H9 (cell line): ENCODE data around the gene SIGLEC11. TPM values are rescaled to one million over a fixed set of nuclear protein-coding genes. Genes with fewer than 3 reads are reported as not detected.

Experiments used
- DNase-seq: peaks from one replicate; pipeline ENCODE4 v3.0.0-alpha.2; 2017
- H2AFZ ChIP-seq: one replicate; pipeline ENCODE4 v1.6.1; 2013; ENCODE audit warnings: mild to moderate bottlenecking, low read length, control low read depth, moderate library complexity
- H2AK5ac ChIP-seq: 2 replicates; pipeline ENCODE4 v1.6.1; 2013; ENCODE audit warnings: low read length, control low read depth, mixed read lengths; ENCODE audit not compliant: insufficient read length
- H2BK120ac ChIP-seq: one replicate; pipeline ENCODE4 v1.6.1; 2013; ENCODE audit warnings: low read depth, mild to moderate bottlenecking, low read length, control low read depth, inconsistent platforms; ENCODE audit not compliant: poor library complexity, severe bottlenecking
- H2BK12ac ChIP-seq: 2 replicates; pipeline ENCODE4 v1.6.1; 2013; ENCODE audit warnings: low read length, control low read depth, mixed read lengths, low read depth; ENCODE audit not compliant: insufficient read length
- H2BK15ac ChIP-seq: 2 replicates; pipeline ENCODE4 v1.6.1; 2013; ENCODE audit warnings: low read depth, low read length, control low read depth
- H2BK20ac ChIP-seq: one replicate; pipeline ENCODE4 v1.6.1; 2013; ENCODE audit warnings: low read depth, mild to moderate bottlenecking, low read length, control low read depth, inconsistent platforms; ENCODE audit not compliant: poor library complexity, severe bottlenecking
- H2BK5ac ChIP-seq: 2 replicates; pipeline ENCODE4 v1.6.1; 2013; ENCODE audit warnings: low read length, control low read depth, mixed read lengths; ENCODE audit not compliant: insufficient read length
- H3K14ac ChIP-seq: 2 replicates; pipeline ENCODE4 v1.6.1; 2013; ENCODE audit warnings: low read length, control low read depth; ENCODE audit not compliant: insufficient read depth
- H3K18ac ChIP-seq: 2 replicates; pipeline ENCODE4 v1.6.1; 2013; ENCODE audit warnings: low read depth, mild to moderate bottlenecking, mixed read lengths, low read length, control low read depth; ENCODE audit not compliant: insufficient read length
- H3K23ac ChIP-seq: 2 replicates; pipeline ENCODE4 v1.6.1; 2013; ENCODE audit warnings: low read length, control low read depth, mixed read lengths, low read depth; ENCODE audit not compliant: insufficient read length
- H3K23me2 ChIP-seq: 2 replicates; pipeline ENCODE4 v1.6.1; 2013; ENCODE audit warnings: low read depth, mild to moderate bottlenecking, mixed read lengths, low read length, control low read depth; ENCODE audit not compliant: insufficient read length, poor library complexity, severe bottlenecking
- H3K27ac ChIP-seq: 2 replicates; pipeline ENCODE4 v1.5.1; 2013; ENCODE audit warnings: low read length, control low read depth, mixed read lengths, low read depth; ENCODE audit not compliant: insufficient read length
- H3K27me3 ChIP-seq: 2 replicates; pipeline ENCODE4 v1.6.1; 2013; ENCODE audit warnings: low read length, control low read depth, inconsistent platforms; ENCODE audit not compliant: insufficient read depth
- H3K4ac ChIP-seq: 2 replicates; pipeline ENCODE4 v1.6.1; 2013; ENCODE audit warnings: low read depth, mild to moderate bottlenecking, control low read depth, inconsistent platforms, low read length, moderate library complexity
- H3K4me1 ChIP-seq: 2 replicates; pipeline ENCODE4 v1.6.1; 2013; ENCODE audit warnings: low read length, control low read depth, inconsistent platforms; ENCODE audit not compliant: insufficient read depth
- H3K4me2 ChIP-seq: 2 replicates; pipeline ENCODE4 v1.6.1; 2013; ENCODE audit warnings: low read length, control low read depth, mixed read lengths; ENCODE audit not compliant: insufficient read length, insufficient read depth
- H3K56ac ChIP-seq: 2 replicates; pipeline ENCODE4 v1.6.1; 2013; ENCODE audit warnings: low read depth, mild to moderate bottlenecking, mixed read lengths, low read length, control low read depth; ENCODE audit not compliant: insufficient read length
- H3K79me1 ChIP-seq: 2 replicates; pipeline ENCODE4 v1.6.1; 2013; ENCODE audit warnings: low read depth, mild to moderate bottlenecking, moderate library complexity, low read length, control low read depth, inconsistent platforms; ENCODE audit not compliant: insufficient read depth, poor library complexity, severe bottlenecking
- H3K79me2 ChIP-seq: 2 replicates; pipeline ENCODE4 v1.6.1; 2013; ENCODE audit warnings: low read length, control low read depth, inconsistent platforms; ENCODE audit not compliant: insufficient read depth
- H3K9ac ChIP-seq: 2 replicates; pipeline ENCODE4 v1.6.1; 2013; ENCODE audit warnings: low read length, control low read depth, mixed read lengths; ENCODE audit not compliant: insufficient read length; ENCODE audit errors: extremely low read depth
- H3K9me3 ChIP-seq: one replicate; pipeline ENCODE4 v1.6.1; 2013; ENCODE audit warnings: low read depth, low read length, inconsistent platforms; ENCODE audit not compliant: control insufficient read depth
- H3T11ph ChIP-seq: one replicate; pipeline ENCODE4 v1.6.1; 2013; ENCODE audit warnings: mild to moderate bottlenecking, low read length, control low read depth, inconsistent platforms
- H4K20me1 ChIP-seq: one replicate; pipeline ENCODE4 v1.6.1; 2013; ENCODE audit not compliant: control insufficient read depth, insufficient read length, insufficient read depth
- H4K5ac ChIP-seq: 2 replicates; pipeline ENCODE4 v1.6.1; 2013; ENCODE audit warnings: low read depth, mild to moderate bottlenecking, mixed read lengths, low read length, control low read depth; ENCODE audit not compliant: insufficient read length
- H4K8ac ChIP-seq: replicated peaks from 2 replicates; pipeline ENCODE4 v1.6.1; 2013; ENCODE audit warnings: low read length, control low read depth, mixed read lengths, low read depth; ENCODE audit not compliant: insufficient read length
- H4K91ac ChIP-seq: 2 replicates; pipeline ENCODE4 v1.6.1; 2013; ENCODE audit warnings: low read depth, mild to moderate bottlenecking, moderate library complexity, mixed read lengths, low read length, control low read depth; ENCODE audit not compliant: insufficient read length
- H3K27ac Mint-ChIP-seq, 3 experiments: 2 replicates in 2 of 3; 3 replicates in 1 of 3; pipeline ENCODE4 v1.8.0; 2020 to 2021; ENCODE audit warnings: mixed read lengths in 3 of 3, mild to moderate bottlenecking in 1 of 3, moderate library complexity in 1 of 3
- H3K27me3 Mint-ChIP-seq: 2 replicates; pipeline ENCODE4 v1.8.0; 2021; ENCODE audit warnings: low read depth, mild to moderate bottlenecking, moderate library complexity, mixed read lengths
- H3K36me3 Mint-ChIP-seq, 3 experiments: 2 replicates in 2 of 3; 3 replicates in 1 of 3; pipeline ENCODE4 v1.8.0; 2020 to 2021; ENCODE audit warnings: low read depth in 3 of 3, mixed read lengths in 3 of 3; ENCODE audit not compliant: insufficient read depth in 1 of 3
- H3K4me1 Mint-ChIP-seq, 2 experiments: 2 replicates each; pipeline ENCODE4 v1.8.0; 2020; ENCODE audit warnings: mixed read lengths in 2 of 2
- H3K4me3 Mint-ChIP-seq, 2 experiments: 2 replicates in 1 of 2; 3 replicates in 1 of 2; pipeline ENCODE4 v1.8.0; 2020 to 2021; ENCODE audit warnings: mild to moderate bottlenecking in 2 of 2, mixed read lengths in 2 of 2, moderate library complexity in 1 of 2
- H3K9me3 Mint-ChIP-seq, 2 experiments: 2 replicates in 1 of 2; 3 replicates in 1 of 2; pipeline ENCODE4 v1.8.0; 2020; ENCODE audit warnings: mild to moderate bottlenecking in 2 of 2, mixed read lengths in 2 of 2, moderate library complexity in 1 of 2
- CTCF ChIP-seq: fragments of 200-600 bp; sonication (generic); conservative IDR thresholded peaks from 3 replicates; pipeline ENCODE4 v1.8.0; 2021; ENCODE audit warnings: antibody characterized with exemption, mild to moderate bottlenecking
- WGBS: extraction: QIAGEN DNeasy Blood & Tissue Kit; methylation state at CpG from one replicate; pipeline ENCODE4 v1.1.7; 2013; ENCODE audit warnings: missing lambda C conversion rate, low lambda C conversion rate, mixed read lengths; ENCODE audit not compliant: insufficient read length; ENCODE audit errors: extremely low coverage; 5-methylcytosine and 5-hydroxymethylcytosine counted together
- total RNA-seq: library from RNA; stranded (reverse); gene quantifications from 2 replicates; pipeline ENCODE4 v1.2.1, GENCODE V29; 2021

SIGLEC11 gene
- total RNA-seq, 1 experiment from 2014 or later = not detected

GRCh38 chr19:49949742-49950589 is 11.0 kb downstream of the SIGLEC11 start:
- no peak overlapping the region for H4K91ac ChIP-seq
- no peak overlapping the region for H3K27ac ChIP-seq
- DNase-seq = no peak
- H3K56ac ChIP-seq = no peak overlapping the region
- no peaks in the 10 kb centered on the region; a peak in 1 of 7 replicates for H3K36me3 Mint-ChIP-seq
- no peak overlapping the region for H2BK20ac ChIP-seq
- no peaks in the 10 kb centered on the region for H4K20me1 ChIP-seq
- WGBS = no CpG with 5 or more reads among the region's 11 CpGs
- H2BK15ac ChIP-seq = no peak overlapping the region
- H3K27ac Mint-ChIP-seq = no peak overlapping the region
- H3K9ac ChIP-seq = no peak overlapping the region
- H2BK5ac ChIP-seq = no peak overlapping the region
- H3K27me3 Mint-ChIP-seq = peaks cover 12% of the 10 kb centered on the region
- no peaks in the 10 kb centered on the region; a peak in 3 of 5 replicates for H3K9me3 Mint-ChIP-seq
- no peak overlapping the region for H3K18ac ChIP-seq
- H3K4me1 Mint-ChIP-seq = peaks cover 15 to 20% of the 10 kb centered on the region in 2 experiments
- no peak overlapping the region for H4K8ac ChIP-seq
- H3K79me1 ChIP-seq = no peaks in the 10 kb centered on the region
- H3K23ac ChIP-seq = no peak overlapping the region
- no peaks in the 10 kb centered on the region for H3K27me3 ChIP-seq
- H3K9me3 ChIP-seq = no peaks in the 10 kb centered on the region
- H3T11ph ChIP-seq = no peak overlapping the region
- H2AK5ac ChIP-seq = no peak overlapping the region
- no peak for TF ChIP-seq CTCF
- H2AFZ ChIP-seq = no peak overlapping the region
- H3K4me3 Mint-ChIP-seq = no peak overlapping the region
- no peaks in the 10 kb centered on the region for H3K79me2 ChIP-seq
- 0 out of 2 replicates have a peak, but pooled peaks cover 3% of the 10 kb centered on the region for H3K4me1 ChIP-seq
- H2BK12ac ChIP-seq = no peak overlapping the region
- no peak overlapping the region for H3K4me2 ChIP-seq
- H3K14ac ChIP-seq = no peak overlapping the region
- no peak overlapping the region for H4K5ac ChIP-seq
- H3K4ac ChIP-seq = no peak overlapping the region
- no peaks in the 10 kb centered on the region for H3K23me2 ChIP-seq
- no peak overlapping the region for H2BK120ac ChIP-seq
